Urothelium cell line (cell line): ENCODE measurements around the gene MID1.
"Not testable (repeated sequence)": the region's sequence is repeated elsewhere in the genome, so short reads cannot be mapped to it uniquely, and the experiment has no call there.

Experiments
- DNase-seq: peaks from one replicate; pipeline ENCODE4 v3.0.0; 2011; ENCODE audit warnings: low spot score, mixed read lengths
- FAIRE-seq: peaks from 2 replicates; lab custom pipeline; 2011; peaks lifted over from hg19 to GRCh38; lab: Jason Lieb, UNC

Gene MID1

DNA sequence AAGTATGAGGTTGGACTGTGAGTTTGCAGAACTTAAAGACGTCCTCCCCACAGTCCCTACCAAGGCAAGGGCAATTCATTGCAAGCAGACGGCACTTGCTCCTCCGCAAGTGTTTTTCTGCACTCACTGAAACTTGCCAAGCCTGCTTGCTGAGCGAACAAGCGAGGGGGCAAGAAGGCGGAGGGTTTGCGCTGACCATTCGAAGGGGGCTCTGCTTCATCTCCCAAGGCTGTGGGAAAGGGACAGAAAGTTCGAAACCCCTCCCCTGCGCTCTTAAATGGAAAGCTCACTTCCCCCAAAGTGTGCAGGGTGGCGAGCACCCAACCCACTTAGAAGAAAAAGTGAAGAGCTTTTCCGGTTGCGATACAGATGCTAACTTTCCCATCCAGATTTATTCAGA is 1.4 kb downstream of the MID1 start:
- FAIRE-seq (no peak), DNase-seq (no peak)

DNA sequence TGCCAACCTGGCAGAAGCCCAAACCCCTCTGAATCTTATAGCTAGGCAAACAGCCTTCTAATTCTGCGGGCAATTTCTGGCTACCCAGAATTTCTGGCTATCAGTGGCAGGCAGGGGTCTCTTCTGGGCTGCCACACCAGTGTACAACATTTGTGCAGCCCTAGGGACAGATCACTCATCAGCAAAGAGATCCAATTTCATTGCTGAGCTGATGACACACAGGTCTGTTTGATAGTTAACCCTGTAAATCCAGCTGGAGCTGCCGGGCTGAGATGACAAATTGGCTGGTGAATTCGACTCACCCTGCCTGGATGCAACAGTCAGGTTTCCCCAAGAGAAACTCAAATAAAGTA is 2.4 kb downstream of the MID1 start:
- DNase-seq (peak; percentile 36), FAIRE-seq (no peak)

DNA sequence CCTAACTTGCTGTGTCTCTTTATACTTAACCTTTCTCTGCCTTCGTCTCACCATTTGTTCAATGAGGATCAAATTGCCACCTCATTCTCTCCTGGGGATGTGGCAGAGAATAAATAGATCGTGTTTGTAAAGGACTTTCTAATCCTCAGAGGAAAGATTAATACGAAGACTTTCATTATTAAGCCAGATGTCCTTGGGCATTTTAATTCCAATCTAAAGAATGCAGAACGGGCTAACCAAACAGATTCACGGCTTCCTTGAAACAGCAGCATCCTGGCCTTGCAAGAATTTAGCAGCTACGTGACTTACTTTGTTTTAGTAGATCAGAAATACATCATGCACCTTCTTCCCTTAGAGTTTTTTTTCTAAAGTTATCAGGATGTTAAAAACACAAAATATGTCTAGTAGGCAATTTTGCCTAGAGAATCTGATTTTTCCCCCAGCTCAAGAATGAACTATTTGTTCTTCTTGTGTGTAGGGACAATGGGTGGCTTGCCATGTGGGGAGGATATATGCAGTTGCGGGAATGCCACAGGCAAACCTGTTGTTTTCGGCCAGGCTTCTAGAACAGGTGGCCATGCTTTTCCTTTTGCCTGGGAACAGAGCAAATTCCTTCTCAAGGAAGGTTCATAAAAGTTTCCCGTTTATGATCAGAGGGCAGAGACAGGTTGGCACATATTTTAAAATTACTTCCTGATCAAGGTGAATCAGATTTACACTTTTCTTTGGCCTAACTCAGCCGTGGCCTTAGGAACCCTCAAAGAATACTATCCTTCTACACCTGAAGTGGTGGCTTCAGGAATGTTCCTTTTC is 3.0 kb downstream of the MID1 start:
- no peak for FAIRE-seq
- DNase-seq, result no peak

DNA sequence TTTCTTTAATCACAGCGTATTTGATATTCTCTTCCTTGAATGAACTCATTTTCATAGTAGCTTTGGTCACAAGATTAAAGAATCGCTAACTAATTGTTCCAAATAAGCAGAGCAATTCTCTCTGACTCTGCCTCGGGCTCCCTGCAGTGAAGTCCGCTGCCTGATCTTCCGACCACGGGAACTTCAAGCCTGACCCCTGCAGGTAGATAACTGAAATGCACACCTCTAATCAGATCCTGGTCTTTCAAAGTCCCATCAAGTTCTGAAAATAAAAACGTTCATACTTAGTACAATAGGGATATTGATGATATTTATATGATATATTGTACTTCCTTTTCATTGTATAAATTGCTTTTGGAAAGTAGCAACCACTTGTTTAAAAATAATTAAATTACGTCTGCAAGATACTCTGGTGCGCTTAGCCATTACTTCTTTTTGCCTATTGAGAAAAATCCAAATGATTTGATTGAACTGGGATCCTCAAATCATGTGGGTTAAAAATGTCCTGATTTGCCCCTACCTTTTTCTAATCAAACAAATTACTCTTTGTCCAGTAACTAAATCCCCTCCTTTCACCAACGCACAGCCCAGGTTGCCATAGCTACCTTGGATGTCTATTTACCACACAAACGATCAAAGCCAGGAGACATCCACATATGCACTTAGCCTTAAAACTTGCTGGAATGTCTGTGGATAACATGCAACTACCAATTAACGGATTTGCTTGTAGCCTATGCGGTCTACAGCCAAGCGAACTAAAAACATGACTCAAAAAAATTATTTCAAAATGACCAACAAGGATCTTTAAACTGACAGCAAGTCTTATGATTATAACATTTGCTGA is 4.2 kb downstream of the MID1 start:
- DNase-seq (no peak), FAIRE-seq (no peak)

DNA sequence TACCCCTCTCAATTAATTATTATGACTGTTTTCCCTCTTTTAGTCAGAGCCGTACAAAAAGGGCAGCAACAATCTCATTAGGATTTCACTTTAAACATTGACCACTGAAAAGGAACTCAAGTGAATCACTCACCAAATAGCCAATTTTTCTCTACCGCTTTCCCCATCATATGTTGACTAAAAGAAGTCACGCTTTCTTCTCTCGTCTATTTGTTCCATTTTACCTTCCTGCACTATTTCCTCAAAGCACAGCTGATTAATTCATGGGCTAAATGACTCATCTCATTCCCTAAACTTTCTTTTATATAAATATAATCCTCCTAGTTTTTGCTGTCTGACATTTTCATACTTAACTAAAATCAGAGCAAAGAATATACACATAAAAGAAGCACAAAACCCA is 8.2 kb downstream of the MID1 start:
- no peak for FAIRE-seq
- no peak for DNase-seq

DNA sequence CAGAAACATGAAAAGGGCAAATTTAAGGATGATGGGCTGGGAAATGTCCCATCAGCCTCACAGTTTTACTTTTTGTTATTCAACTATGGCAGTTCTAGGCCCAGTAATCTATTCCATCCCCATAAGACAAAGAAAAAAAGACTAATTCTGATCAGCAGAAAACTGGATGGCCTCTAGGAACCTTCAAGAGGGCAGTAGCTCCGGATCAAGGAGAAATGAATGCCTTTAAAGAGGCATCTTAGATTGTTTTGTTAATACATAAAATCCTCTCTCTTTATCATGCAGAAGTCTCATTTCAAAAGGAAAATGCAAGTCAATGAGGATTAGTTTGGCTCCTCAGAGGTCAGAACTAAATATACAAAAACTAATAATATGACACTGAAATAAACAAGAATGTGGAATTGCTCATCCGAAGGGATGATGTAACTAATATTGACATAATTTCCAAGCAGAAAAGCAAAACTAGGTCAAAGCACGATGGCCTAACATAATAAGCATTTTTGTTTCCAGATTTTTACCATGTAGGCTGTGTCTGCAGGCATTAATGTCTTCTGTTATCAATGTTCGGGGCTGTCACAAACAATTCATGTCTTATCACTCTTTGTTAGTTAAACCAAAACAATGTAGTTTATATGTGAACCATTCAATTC is 8.8 kb downstream of the MID1 start:
- no peak for DNase-seq
- FAIRE-seq, result no peak

DNA sequence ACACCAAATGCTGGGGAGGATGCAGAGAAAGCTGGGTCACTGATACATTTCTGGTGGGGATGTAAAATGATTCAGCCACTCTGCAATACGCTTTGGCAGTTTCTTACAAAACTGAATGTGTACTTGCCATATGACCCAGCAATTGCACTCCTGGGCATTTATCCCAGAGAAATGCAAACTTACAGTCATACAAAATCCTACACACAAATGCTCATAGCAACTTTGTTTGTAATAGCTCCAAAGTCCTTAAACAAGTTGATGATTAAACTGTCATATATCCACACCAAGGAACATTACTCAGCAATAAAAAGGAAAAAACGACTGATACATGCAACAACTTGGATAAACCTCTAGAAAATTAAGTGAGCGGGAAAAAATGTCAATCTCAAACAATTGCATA is 12.3 kb downstream of the MID1 start:
- DNase-seq, result no peak
- FAIRE-seq, result no peak

DNA sequence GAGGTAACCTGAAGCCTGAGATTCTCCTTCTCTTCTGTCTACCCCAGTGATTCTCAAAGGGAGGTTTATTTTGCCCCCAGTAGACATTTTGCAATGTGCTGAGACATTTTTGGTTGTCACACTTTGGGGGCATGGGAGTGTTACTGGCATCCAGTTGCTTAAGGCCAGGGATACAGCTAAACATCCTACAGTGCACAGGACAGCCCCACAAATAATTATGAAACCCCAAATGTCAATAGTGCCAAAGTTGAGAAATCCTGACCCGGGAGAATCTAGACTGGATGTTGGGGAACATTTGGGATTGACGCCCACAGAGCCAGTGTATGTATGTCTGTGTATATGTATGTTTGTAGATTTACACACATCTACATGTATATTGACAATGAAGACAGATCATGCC is 13.2 kb downstream of the MID1 start:
- FAIRE-seq (no peak), DNase-seq (no peak)

DNA sequence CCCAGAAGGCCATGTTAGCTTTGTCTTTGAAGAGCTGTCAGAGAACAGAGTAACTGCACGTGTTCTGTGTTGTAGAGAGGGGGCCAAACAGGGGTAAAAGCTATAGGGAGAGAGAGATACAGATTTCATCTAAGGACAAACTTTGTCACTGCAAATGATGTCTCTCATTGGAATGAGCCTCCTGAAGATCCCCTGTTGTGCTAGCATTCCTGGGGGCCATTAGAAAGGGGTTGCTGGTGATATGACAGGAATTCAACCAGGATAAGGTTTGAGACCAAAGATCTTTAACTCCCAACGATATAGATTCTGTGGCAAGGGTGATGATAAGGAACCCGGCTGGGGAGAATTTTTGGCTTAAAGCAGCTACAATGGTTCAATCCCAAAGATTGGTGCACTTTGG is 16.8 kb downstream of the MID1 start:
- DNase-seq (no peak), FAIRE-seq (no peak)

DNA sequence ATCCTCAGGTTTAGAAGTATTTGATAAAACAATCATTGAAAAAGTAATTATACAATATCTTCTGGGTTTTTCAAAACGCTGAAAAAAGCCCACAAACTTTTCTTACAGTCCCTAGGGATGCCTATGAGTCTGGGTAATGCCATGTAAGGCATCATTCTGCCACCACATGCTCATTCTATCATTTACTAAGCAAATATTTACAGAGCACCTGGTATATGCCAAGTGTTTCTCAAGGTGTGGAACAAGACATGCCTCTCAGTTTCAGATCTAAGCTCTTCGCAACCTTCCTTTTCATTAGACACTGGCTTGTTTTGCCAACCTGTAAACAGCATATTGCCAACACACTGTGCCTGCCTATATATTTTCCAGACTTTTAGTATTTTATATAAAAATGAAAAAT is 17.7 kb downstream of the MID1 start:
- FAIRE-seq (no peak), DNase-seq (no peak)

DNA sequence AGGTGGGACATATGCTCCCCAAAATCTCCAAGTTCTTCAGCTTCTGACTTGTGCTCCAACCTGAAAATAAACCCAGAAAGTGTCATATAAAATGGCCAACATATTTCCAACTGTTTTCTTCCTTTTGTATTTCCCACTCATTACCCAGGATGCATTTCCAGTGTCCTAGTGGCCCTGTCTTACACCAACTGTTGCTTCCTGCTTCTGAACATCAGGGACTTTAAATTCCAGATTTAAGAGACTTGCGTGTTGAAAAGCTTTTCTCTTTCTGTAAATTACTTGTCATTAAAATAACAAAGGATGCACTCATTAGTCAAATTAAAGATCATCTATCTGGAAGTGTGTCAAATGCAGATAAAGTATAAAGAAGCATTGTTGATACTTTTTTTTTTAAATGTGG is 19.9 kb downstream of the MID1 start:
- DNase-seq (no peak), FAIRE-seq (no peak)

DNA sequence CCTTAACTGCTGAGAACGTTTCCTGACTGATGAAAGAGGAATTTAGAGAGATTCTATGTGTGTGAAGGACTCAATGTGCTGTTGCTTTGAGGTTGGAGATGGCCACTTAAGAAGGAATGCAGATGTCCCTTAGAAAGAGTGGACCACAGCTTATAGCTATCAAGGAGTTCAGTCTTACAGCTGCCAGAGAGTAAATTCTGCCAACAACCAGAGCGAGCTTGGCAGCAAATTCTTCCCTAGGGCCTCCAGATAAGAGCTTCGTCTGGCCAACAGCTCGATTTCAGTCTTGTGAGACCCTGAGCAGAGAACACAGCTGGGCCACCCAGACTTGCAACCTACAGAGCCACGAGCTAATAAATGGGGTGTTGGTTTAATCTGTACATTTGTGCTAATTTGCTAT is 21.8 kb downstream of the MID1 start:
- FAIRE-seq, result no peak
- DNase-seq, result no peak

DNA sequence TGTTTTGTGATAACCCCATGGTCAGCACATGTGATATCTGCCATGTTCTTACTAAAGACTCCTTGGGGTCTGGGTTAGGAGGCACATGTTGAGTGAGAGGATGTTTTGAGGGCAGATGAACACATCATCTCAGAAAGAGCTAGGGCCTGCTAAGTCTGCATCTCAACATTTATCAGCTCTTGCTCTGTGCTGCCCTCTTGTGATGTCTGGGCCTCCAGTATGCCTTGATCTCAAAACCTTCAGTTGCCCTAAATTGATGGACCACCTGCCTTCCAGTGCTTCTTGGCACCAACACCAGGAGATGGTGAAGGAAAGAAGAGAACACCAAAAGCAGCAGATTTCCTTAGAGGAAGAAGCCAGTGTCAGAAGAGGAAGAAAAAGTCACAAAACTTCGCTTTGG is 22.5 kb downstream of the MID1 start:
- FAIRE-seq (no peak), DNase-seq (peak; percentile 6)

DNA sequence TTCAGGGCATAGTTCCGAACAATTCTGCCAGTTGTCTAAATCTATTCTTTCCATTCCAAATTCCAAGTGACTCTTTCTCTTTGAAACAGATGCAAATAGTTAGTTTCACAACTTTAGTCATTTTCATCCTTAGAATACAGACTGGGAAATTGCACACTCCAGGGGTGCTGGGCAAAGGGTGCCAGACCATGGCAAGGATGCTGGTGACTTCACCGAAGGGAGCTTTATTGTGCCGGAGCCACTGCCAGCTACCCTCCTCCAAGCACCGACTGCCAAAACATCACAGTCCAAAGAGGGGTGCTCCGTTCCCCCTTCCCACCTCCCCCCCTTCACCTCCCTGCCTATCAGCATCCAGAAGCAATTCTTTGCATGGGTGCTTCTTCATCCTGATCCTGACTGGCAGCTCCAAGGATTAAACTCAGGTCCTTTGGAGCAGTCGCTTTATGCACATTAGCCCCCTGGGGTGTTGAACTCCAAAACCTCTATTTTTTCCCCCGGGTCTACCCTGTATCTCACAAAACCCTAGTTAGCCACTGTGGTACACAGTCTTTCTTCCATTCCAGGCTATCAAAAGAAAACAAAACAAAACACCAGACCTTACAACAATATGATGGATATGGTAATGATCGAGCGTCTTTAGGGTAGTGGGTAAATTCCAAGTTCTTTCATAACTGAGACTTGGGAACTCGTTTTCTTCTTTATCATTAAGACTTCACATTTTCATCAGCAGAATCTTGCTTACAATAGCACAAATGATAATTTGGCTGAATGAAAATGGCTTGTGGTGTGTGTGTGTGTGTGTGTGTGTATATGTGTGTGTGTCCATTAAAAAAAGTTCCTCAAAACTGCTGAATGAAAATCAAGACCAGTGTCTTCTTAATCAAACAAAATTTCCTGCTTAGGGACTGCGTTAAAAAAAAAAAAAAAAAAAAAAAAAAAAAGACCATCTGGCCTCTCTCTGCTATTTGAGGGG is 28.7 kb downstream of the MID1 start:
- DNase-seq (no peak), FAIRE-seq (no peak)

DNA sequence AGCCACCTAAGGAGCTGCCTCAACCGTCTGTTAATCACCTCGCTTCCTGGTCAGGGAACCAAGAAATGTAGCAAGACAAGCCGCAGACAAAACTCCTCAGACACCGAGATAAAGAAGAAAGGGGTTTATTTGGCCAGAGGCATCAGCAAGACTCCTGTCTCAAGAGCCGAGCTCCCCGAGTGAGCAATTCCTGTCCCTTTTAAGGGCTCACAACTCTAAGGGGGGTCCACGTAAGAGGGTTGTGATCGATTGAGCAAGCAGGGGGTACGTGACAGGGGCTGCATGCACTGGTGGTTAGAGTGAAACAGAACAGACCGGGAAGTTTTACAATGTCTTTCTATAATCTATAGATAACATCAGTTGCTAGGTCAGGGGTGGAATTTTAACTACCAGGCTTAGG is 30.6 kb downstream of the MID1 start:
- FAIRE-seq, DNase-seq: not testable (repeated sequence)

DNA sequence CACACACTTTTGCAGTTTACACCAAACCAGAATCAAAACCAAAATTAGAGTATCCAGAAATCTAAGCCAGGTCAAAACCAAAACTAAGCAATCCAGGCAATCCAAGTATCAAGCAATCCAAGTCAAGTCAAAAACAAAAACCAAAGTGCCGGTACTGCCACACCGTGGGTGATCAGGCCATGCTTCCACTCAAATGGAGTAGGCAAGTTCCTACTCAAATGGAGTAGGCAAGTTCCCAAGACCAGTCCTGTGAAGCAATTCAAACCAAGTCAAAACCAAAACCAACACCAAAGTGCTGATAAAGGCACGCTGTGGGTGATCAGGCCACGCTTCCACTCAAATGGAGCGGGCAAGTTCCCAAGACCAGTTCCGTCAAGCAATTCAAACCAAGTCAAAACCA is 31.3 kb downstream of the MID1 start:
- FAIRE-seq (no peak), DNase-seq (no peak)

DNA sequence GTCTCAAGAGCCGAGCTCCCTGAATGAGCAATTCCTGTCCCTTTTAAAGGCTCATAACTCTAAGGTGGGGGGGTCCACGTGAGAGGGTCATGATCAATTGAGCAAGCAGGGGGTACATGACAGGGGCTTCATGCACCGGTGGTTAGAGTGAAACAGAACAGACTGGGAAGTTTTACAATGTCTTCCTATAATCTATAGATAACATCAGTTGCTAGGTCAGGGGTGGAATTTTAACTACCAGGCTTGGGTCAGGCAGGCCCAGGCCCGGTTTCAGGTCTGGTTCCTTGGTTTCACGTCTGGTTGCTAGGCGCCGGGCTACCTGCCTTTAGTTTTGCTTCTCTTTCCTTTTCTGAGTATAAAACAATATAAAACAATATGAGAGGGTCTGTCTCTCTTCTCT is 35.5 kb downstream of the MID1 start:
- FAIRE-seq, DNase-seq: not testable (repeated sequence)

DNA sequence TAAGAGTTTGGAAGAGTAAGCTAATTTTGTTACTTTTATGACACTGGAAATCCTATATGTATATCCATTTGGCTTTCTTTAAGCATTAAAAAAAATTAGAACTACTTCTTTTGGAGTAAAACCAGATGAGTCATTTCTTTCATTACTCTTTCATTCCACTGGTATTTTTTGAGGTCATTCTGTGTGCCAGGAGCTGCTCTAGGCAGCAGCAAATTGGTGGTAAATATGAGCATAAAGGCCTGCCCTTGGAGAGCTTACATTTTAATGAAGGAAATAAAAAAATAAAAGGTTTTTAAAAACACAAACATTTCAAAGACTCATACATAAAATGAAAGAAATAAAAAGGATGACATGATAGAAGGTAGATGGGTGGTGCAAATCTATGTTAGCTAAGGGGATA is 37.4 kb downstream of the MID1 start:
- DNase-seq, result no peak
- FAIRE-seq, result no peak

DNA sequence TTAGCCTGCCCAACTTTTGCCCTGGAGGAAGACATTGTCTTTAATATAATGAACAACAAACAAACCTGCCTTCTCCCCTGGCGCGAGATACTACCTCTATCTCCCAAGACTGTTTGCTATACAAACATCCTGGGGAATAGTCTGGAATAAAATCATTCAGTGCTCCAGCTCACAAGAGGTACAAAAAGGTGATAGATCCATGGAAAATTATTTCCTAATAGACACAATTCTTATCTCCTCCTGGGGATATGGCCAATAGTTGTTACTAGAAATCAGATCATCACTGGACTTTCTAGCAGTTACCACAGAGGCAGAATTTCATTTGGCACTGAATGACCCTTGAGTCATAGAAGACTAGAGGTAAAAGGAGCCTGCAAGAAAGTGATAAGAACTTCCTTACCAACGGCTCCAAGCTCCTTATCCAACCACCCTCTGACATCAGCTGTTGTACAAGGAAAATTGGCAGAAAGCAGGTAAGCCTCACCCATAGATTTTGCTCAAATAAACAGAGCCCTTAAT is 38.1 kb downstream of the MID1 start:
- no peak for DNase-seq
- no peak for FAIRE-seq
